ENCODE data around the gene SGCD.

DNA sequence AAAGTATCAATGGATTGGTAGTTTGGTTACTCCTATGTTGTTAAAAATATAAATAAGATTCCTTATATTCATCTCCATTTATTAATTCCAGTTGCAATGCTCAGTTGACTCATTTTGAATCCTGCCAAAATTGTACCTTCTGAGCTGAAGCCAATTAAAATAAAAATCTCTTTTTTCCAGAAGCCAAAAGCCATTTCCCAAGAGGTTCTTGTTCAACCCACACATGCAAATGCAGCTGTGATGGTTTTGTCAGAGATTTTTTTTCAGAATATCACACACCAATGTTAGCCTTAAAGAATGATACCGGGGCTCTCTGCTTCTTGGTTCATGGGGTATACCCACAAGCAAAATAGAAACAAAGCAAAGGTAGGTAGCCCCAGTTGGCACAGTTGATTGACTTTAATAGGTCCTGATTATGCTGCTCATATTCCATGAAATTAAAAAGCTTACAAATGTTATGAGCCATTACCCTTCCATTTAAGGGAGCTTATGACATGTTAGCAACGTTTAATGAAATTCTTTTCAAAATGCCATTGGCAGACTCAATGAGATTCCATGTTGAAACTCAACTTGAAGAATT lies 208.0 kb downstream of the SGCD start:
- TF ChIP-seq EZH2 (IDR thresholded peaks at IDR 0.05) (no peak), POLR2AphosphoS5 (IDR thresholded peaks at IDR 0.05; ENCODE audit: borderline replicate concordance, low read depth, low read length) (no peak)
